Right cardiac atrium (tissue), 5 donors: ENCODE data around the gene TACC3. TPM values are rescaled to one million over a fixed set of nuclear protein-coding genes. Genes with fewer than 3 reads are reported as not detected.

Experiments
- ATAC-seq, 2 donors: fragments of 200-7000 bp; cut with Tn5 transposase; one replicate each; pipeline versions ENCODE4 v1.8.0 to v1.9.1; 2020; ENCODE audit warnings: moderate library complexity in 2 of 2, mild to moderate bottlenecking in 1 of 2
- DNase-seq, 3 donors: peaks; one replicate each; pipeline ENCODE4 v3.0.0-alpha.2; 2020
- H3K27ac ChIP-seq: one replicate; pipeline ENCODE4 v1.5.1; 2013; ENCODE audit warnings: mild to moderate bottlenecking, low read length, control low read depth, moderate library complexity
- H3K27me3 ChIP-seq: one replicate; pipeline ENCODE4 v1.6.1; 2013; ENCODE audit not compliant: control insufficient read depth, insufficient read depth
- H3K4me1 ChIP-seq: one replicate; pipeline ENCODE4 v1.6.1; 2013; ENCODE audit warnings: low read length; ENCODE audit not compliant: control insufficient read depth, insufficient read depth
- H3K4me3 ChIP-seq: one replicate; pipeline ENCODE4 v1.5.1; 2013; ENCODE audit warnings: low read length, control low read depth
- H3K9me3 ChIP-seq: one replicate; pipeline ENCODE4 v1.6.1; 2013; ENCODE audit warnings: low read length; ENCODE audit not compliant: control insufficient read depth
- WGBS: extraction: QIAGEN DNeasy Blood & Tissue Kit; methylation state at CpG from one replicate; pipeline ENCODE4 v1.1.7; 2013; 5-methylcytosine and 5-hydroxymethylcytosine counted together
- intact Hi-C, 4 donors: fragments of 100-400 bp; cut with DNase I; formaldehyde crosslinking; loops; one replicate each; pipeline versions ENCODE4 v1.11.0 to v1.14.0; 2022 to 2023
- polyA plus RNA-seq: library from polyadenylated mRNA; stranded (reverse); fragments of 200-250 nt; gene quantifications from one replicate; pipeline ENCODE4 v1.2.3, GENCODE V29; 2013
- total RNA-seq, 4 donors: library from RNA; stranded (reverse); fragmentation: NEBNext Ultra II Directional; extraction: Animal tissue kit (Norgen Biotek cat#: 25700); gene quantifications; one replicate each; pipeline ENCODE4 v1.2.1, GENCODE V29; 2021
- donor health status: healthy with polysubstance abuse.
- donor health status: DM: no; HTN: yes; CAD: no.
- donor health status: DM: no; HTN: no; CAD: no.
- donor health status: DM: no; HTN: yes; CAD: no; lungs with severe emphysema.
- donor health status: DM: yes; HTN: yes; CAD: no.

Gene TACC3
- total and polyA plus RNA-seq, 5 donors = 4.1 to 10.8 (median 6.3) TPM

- 88% methylated on average over 17 of the region's 17 CpGs for WGBS
- no peaks in the 10 kb centered on the region for H3K4me1 ChIP-seq
- intact Hi-C loops = loop anchor here in 1 of 4 donors (10.0 kb wide), 1 partner anchor 50 kb away; no protein-coding TSS in a partner anchor
- DNase-seq (no peak), ATAC-seq (no peak)
- no peaks in the 10 kb centered on the region for H3K9me3 ChIP-seq
- H3K4me3 ChIP-seq = no peak overlapping the region
- no peak overlapping the region for H3K27ac ChIP-seq
- H3K27me3 ChIP-seq = no peaks in the 10 kb centered on the region
These were observed 34.0 kb downstream of the TACC3 start for GRCh38 chr4:1755297-1755696.

- no peaks in the 10 kb centered on the region for H3K4me1 ChIP-seq
- 61% methylated on average over 18 of the region's 18 CpGs for WGBS
- DNase-seq = no peak
- ATAC-seq = peak in 1 of 2 donors; percentile 1
- H3K4me3 ChIP-seq = no peak overlapping the region
- no peak overlapping the region for H3K27ac ChIP-seq
- H3K27me3 ChIP-seq = no peaks in the 10 kb centered on the region
- no peaks in the 10 kb centered on the region for H3K9me3 ChIP-seq
- intact Hi-C loops = loop anchor here in 1 of 4 donors (10.0 kb wide), 1 partner anchor 49 kb away; no protein-coding TSS in a partner anchor
These were observed 34.8 kb downstream of the TACC3 start for GRCh38 chr4:1756079-1756478.

GRCh38 chr4:1756893-1757779, 35.8 kb downstream of the TACC3 start:
- Histone ChIP-seq H3K27me3 (no peaks in the 10 kb centered on the region), H3K4me3 (no peak overlapping the region), H3K27ac (no peak overlapping the region), H3K4me1 (no peaks in the 10 kb centered on the region), H3K9me3 (no peaks in the 10 kb centered on the region)
- WGBS = 82% methylated on average over 20 of the region's 20 CpGs
- ATAC-seq = no peak
- DNase-seq = no peak
- intact Hi-C loops = loop anchor here in 1 of 4 donors (10.0 kb wide), 1 partner anchor 48 kb away; no protein-coding TSS in a partner anchor

- DNase-seq = no peak
- Histone ChIP-seq H3K4me3 (no peak overlapping the region), H3K4me1 (no peaks in the 10 kb centered on the region), H3K27me3 (no peaks in the 10 kb centered on the region), H3K9me3 (no peaks in the 10 kb centered on the region), H3K27ac (no peak overlapping the region)
- intact Hi-C loops = loop anchor here in 1 of 4 donors (10.0 kb wide), 1 partner anchor 47 kb away; no protein-coding TSS in a partner anchor
- WGBS = 61% methylated on average over 17 of the region's 17 CpGs
- ATAC-seq = no peak
These were observed 36.5 kb downstream of the TACC3 start for GRCh38 chr4:1757836-1758235.

- Histone ChIP-seq H3K4me3 (no peak overlapping the region), H3K9me3 (no peaks in the 10 kb centered on the region), H3K27me3 (no peaks in the 10 kb centered on the region), H3K27ac (no peak overlapping the region), H3K4me1 (no peaks in the 10 kb centered on the region)
- intact Hi-C loops = loop anchor here in 1 of 4 donors (10.0 kb wide), 1 partner anchor 46 kb away; no protein-coding TSS in a partner anchor
- WGBS = 89% methylated on average over 27 of the region's 27 CpGs
- ATAC-seq (no peak), DNase-seq (no peak)
These were observed 37.2 kb downstream of the TACC3 start for GRCh38 chr4:1758306-1759121.

GRCh38 chr4:1759170-1759817, 38.0 kb downstream of the TACC3 start:
- no peaks in the 10 kb centered on the region for H3K9me3 ChIP-seq
- no peak overlapping the region for H3K27ac ChIP-seq
- H3K27me3 ChIP-seq = no peaks in the 10 kb centered on the region
- DNase-seq (peak in 1 of 3 donors; percentile 49), ATAC-seq (peak in 1 of 2 donors; percentile 66)
- intact Hi-C loops = loop anchor here in 1 of 4 donors (10.0 kb wide), 1 partner anchor 46 kb away; no protein-coding TSS in a partner anchor
- no peak overlapping the region for H3K4me3 ChIP-seq
- H3K4me1 ChIP-seq = peaks cover 2% of the 10 kb centered on the region
- WGBS = 73% methylated on average over 19 of the region's 19 CpGs

- 68% methylated on average over 13 of the region's 13 CpGs for WGBS
- ATAC-seq = peak in 1 of 2 donors; percentile 2
These were observed 38.5 kb downstream of the TACC3 start for GRCh38 chr4:1759818-1760223.

GRCh38 chr4:1760521-1761071, 39.3 kb downstream of the TACC3 start:
- WGBS = 47% methylated on average over 25 of the region's 25 CpGs
- Histone ChIP-seq H3K27me3 (no peaks in the 10 kb centered on the region), H3K9me3 (no peaks in the 10 kb centered on the region), H3K27ac (no peak overlapping the region), H3K4me3 (no peak overlapping the region), H3K4me1 (peaks cover 2% of the 10 kb centered on the region)
- DNase-seq (no peak), ATAC-seq (peak in 1 of 2 donors; percentile 42)
- intact Hi-C loops = loop anchor here in 1 of 4 donors (5.0 kb wide), 1 partner anchor 137 kb away; no protein-coding TSS in a partner anchor

More at GRCh38 chr4:1759818-1760223, 38.5 kb downstream of the TACC3 start:
- Histone ChIP-seq H3K9me3 (no peaks in the 10 kb centered on the region), H3K4me1 (peaks cover 2% of the 10 kb centered on the region), H3K27ac (no peak overlapping the region), H3K27me3 (no peaks in the 10 kb centered on the region), H3K4me3 (no peak overlapping the region)
- DNase-seq = no peak
- intact Hi-C loops = loop anchor here in 1 of 4 donors (5.0 to 10.0 kb wide), 2 partner anchors 45 to 137 kb away; no protein-coding TSS in a partner anchor

- WGBS = 73% methylated on average over 32 of the region's 32 CpGs
- intact Hi-C loops = loop anchor here in 1 of 4 donors (5.0 kb wide), 1 partner anchor 136 kb away; no protein-coding TSS in a partner anchor
- no peak overlapping the region for H3K27ac ChIP-seq
These were observed 39.9 kb downstream of the TACC3 start for GRCh38 chr4:1761130-1761689.

More at GRCh38 chr4:1761130-1761689, 39.9 kb downstream of the TACC3 start:
- Histone ChIP-seq H3K4me1 (peaks cover 2% of the 10 kb centered on the region), H3K27me3 (no peaks in the 10 kb centered on the region), H3K9me3 (no peaks in the 10 kb centered on the region), H3K4me3 (no peak overlapping the region)
- ATAC-seq (no peak), DNase-seq (no peak)
